K562 treated with DMSO at 1 percent for 4 hours (cell line): Measurements from ENCODE around the gene TGIF2LX. TPM values are rescaled to one million over a fixed set of nuclear protein-coding genes. Genes with fewer than 3 reads are reported as not detected.

ENCODE experiments used
- total RNA-seq: library from RNA; unstranded; fragments of 300-600 nt; gene quantifications from 2 replicates; pipeline ENCODE4 v1.2.3, GENCODE V29; 2022; ENCODE audit not compliant: insufficient read depth

TGIF2LX gene
- total RNA-seq, result not detected in 2 replicates

GRCh38 chrX:89921665-89922064, at the start of gene TGIF2LX:
TSS of gene TGIF2LX (plus strand) at chrX:89921908. CDS start at chrX:89922086, 178 bp downstream.

